ENCODE measurements around the gene NUP93.

Gene NUP93

GRCh38 chr16:56729735-56730662, at the start of gene NUP93:
TSS of gene NUP93 (plus strand) at chr16:56730129. CDS start at chr16:56748248, 18,119 bp downstream.
- no peak for TF ChIP-seq CTCF (IDR thresholded peaks at IDR 0.05; ENCODE audit: low read depth, low read length, missing control alignments)
- in situ Hi-C loops (cut with HindIII; ENCODE audit: low sequenced_read_pairs) = no loop called here
- peak; percentile 78 for DNase-seq (ENCODE audit: low read depth)
- peak within 1 kb of the TSS; percentile 91 for H3K4me3 ChIP-seq (ENCODE audit: low read depth, low read length)

- in situ Hi-C loops (cut with HindIII; ENCODE audit: low sequenced_read_pairs) = no loop called here
- peak within 1 kb of the TSS; percentile 45 for H3K4me3 ChIP-seq (ENCODE audit: low read depth, low read length)
- peak; percentile 38 for DNase-seq (ENCODE audit: low read depth)
- TF ChIP-seq CTCF (IDR thresholded peaks at IDR 0.05; ENCODE audit: low read depth, low read length, missing control alignments) = no peak
Observed at GRCh38 chr16:56681939-56682702, 47.8 kb upstream of the NUP93 start, which contains the start of gene MT1X. TSS of gene MT1X (plus strand) at chr16:56682470. CDS start at chr16:56682541, 71 bp downstream.

GRCh38 chr16:56682703-56683397, 47.1 kb upstream of the NUP93 start:
- DNase-seq (ENCODE audit: low read depth) = no peak
- no peak for TF ChIP-seq CTCF (IDR thresholded peaks at IDR 0.05; ENCODE audit: low read depth, low read length, missing control alignments)
- H3K4me3 ChIP-seq (ENCODE audit: low read depth, low read length) = peak overlapping the region; percentile 45
- in situ Hi-C loops (cut with HindIII; ENCODE audit: low sequenced_read_pairs) = no loop called here

- in situ Hi-C loops (cut with HindIII; ENCODE audit: low sequenced_read_pairs) = no loop called here
- peak overlapping the region; percentile 45 for H3K4me3 ChIP-seq (ENCODE audit: low read depth, low read length)
- no peak for DNase-seq (ENCODE audit: low read depth)
- TF ChIP-seq CTCF (IDR thresholded peaks at IDR 0.05; ENCODE audit: low read depth, low read length, missing control alignments) = no peak
Observed at GRCh38 chr16:56683424-56684172, 46.3 kb upstream of the NUP93 start.

GRCh38 chr16:56684256-56684925, 45.5 kb upstream of the NUP93 start:
- in situ Hi-C loops (cut with HindIII; ENCODE audit: low sequenced_read_pairs) = no loop called here
- no peak for TF ChIP-seq CTCF (IDR thresholded peaks at IDR 0.05; ENCODE audit: low read depth, low read length, missing control alignments)
- H3K4me3 ChIP-seq (ENCODE audit: low read depth, low read length) = no peak overlapping the region
- DNase-seq (ENCODE audit: low read depth) = no peak
